Esophagus squamous epithelium (tissue), 5 donors: ENCODE measurements around the gene KCNQ1. TPM values are rescaled to one million over a fixed set of nuclear protein-coding genes. Genes with fewer than 3 reads are reported as not detected.

ENCODE experiments used
- DNase-seq: peaks from one replicate; lab custom pipeline; 2025; lab: John Stamatoyannopoulos, UW
- H3K27ac ChIP-seq, 4 donors: fragments of 200-600 bp; sonication (generic); one replicate each; pipeline ENCODE4 v1.5.1; 2016 to 2019; ENCODE audit warnings: mild to moderate bottlenecking in 1 of 4
- H3K27me3 ChIP-seq, 4 donors: fragments of 200-600 bp; sonication (generic); 1 replicate in 3 of 4; 2 replicates in 1 of 4; pipeline versions ENCODE4 v1.5.1 to v1.6.0; 2017 to 2021; ENCODE audit warnings: antibody characterized with exemption in 1 of 4
- H3K36me3 ChIP-seq, 3 donors: fragments of 200-600 bp; sonication (generic); one replicate each; pipeline ENCODE4 v1.5.1; 2016 to 2019
- H3K4me1 ChIP-seq, 3 donors: fragments of 200-600 bp; sonication (generic); one replicate each; pipeline ENCODE4 v1.5.1; 2017 to 2019
- H3K4me3 ChIP-seq, 4 donors: fragments of 200-600 bp; sonication (generic); 1 replicate in 3 of 4; 2 replicates in 1 of 4; pipeline ENCODE4 v1.5.1; 2016 to 2019; ENCODE audit warnings: mild to moderate bottlenecking in 2 of 4, moderate library complexity in 1 of 4
- H3K9me3 ChIP-seq, 3 donors: fragments of 200-600 bp; sonication (generic); one replicate each; pipeline ENCODE4 v1.5.1; 2016 to 2019
- POLR2A ChIP-seq, 4 donors: fragments of 450-650 bp; IDR thresholded peaks; one replicate each; pipeline ENCODE4 v1.6.1; 2017; ENCODE audit warnings: antibody characterized with exemption in 4 of 4, mild to moderate bottlenecking in 4 of 4, moderate library complexity in 3 of 4
- WGBS, 2 donors: methylation state at CpG; one replicate each; pipeline ENCODE4 v1.1.5; 2018; 5-methylcytosine and 5-hydroxymethylcytosine counted together
- intact Hi-C: fragments of 100-400 bp; cut with DNase I; formaldehyde crosslinking; loops from one replicate; pipeline ENCODE4 v1.15.0; 2022
- total RNA-seq, 4 donors: library from RNA; depleted of rRNA; stranded (reverse); fragments of >200 nt; gene quantifications; one replicate each; pipeline ENCODE4 v1.1.0, GENCODE V29; 2016
- TF ChIP-seq, protein P1 (sequence below), 6 experiments: fragments of 450-650 bp in 4 of 6; fragments of 200-600 bp in 2 of 6; sonication (generic) in 2 of 6; IDR thresholded peaks; one replicate each; pipeline ENCODE4 v1.5.1; 2016 to 2019; ENCODE audit warnings: antibody characterized with exemption in 6 of 6, mild to moderate bottlenecking in 4 of 6, moderate library complexity in 4 of 6
- donor health status: DM: yes; HTN: yes; CAD: no.

Gene KCNQ1
- total RNA-seq, 4 donors from 2014 or later: 0.61 to 3.1 (median 0.72) TPM

DNA sequence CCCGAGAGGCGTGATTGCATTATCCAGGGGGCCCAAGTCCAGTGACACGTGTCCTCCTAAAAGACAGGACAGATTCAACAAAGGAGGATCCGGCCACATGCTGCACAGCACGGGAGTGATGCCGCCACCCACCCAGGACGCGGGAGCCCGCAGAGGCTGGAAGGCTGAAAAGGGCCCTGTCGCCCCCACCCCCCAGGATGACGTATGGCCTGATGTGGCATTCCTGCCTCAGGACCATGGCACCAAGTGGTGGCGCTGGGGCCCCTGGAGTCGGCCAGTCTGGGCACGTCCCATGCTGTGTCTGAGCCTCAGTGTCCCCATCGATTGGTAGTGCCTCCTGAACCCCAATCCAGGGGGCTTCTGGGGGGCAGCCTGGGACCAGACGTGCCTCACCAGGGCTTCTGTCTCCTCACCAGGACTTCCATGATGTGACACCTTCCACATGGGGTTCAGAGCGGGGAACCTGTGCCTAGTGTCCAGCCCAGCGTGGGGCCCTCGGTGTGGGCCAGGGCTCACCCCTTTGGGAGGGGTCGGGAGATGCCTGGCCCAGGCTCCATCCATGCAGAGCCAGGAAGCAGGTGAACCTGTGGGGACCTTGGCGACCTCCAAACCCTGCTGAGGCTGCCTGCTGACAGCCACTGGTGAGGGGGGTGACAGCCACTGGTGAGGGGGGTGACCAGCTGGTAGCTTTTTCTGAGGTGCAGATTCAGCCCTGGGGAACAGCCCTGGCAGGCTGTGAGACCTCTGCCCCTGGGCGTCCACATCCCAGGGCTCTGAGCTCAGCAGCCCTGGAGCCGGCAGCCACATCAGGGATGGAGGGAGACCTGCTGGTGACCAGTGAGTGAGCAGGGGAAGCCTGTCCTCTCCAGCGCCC lies 75.3 kb downstream of the KCNQ1 start:
- H3K27ac ChIP-seq: no peak overlapping the region
- 78 to 95% methylated on average over 4 of the region's 24 CpGs for WGBS, 2 donors
- DNase-seq: no peak
- no peak for TF ChIP-seq POLR2A (IDR thresholded peaks at IDR 0.05)
- TF ChIP-seq, protein P1, sequence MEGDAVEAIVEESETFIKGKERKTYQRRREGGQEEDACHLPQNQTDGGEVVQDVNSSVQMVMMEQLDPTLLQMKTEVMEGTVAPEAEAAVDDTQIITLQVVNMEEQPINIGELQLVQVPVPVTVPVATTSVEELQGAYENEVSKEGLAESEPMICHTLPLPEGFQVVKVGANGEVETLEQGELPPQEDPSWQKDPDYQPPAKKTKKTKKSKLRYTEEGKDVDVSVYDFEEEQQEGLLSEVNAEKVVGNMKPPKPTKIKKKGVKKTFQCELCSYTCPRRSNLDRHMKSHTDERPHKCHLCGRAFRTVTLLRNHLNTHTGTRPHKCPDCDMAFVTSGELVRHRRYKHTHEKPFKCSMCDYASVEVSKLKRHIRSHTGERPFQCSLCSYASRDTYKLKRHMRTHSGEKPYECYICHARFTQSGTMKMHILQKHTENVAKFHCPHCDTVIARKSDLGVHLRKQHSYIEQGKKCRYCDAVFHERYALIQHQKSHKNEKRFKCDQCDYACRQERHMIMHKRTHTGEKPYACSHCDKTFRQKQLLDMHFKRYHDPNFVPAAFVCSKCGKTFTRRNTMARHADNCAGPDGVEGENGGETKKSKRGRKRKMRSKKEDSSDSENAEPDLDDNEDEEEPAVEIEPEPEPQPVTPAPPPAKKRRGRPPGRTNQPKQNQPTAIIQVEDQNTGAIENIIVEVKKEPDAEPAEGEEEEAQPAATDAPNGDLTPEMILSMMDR (IDR thresholded peaks at IDR 0.05): no peak
- H3K36me3 ChIP-seq: no peaks in the 10 kb centered on the region
- intact Hi-C loops: no loop called here
- H3K9me3 ChIP-seq: no peaks in the 10 kb centered on the region
- no peak overlapping the region for H3K4me3 ChIP-seq
- H3K4me1 ChIP-seq: peaks cover 0 to 9% (median 0%) of the 10 kb centered on the region in 3 donors
- peaks cover 0 to 5% (median 0%) of the 10 kb centered on the region in 4 donors for H3K27me3 ChIP-seq

DNA sequence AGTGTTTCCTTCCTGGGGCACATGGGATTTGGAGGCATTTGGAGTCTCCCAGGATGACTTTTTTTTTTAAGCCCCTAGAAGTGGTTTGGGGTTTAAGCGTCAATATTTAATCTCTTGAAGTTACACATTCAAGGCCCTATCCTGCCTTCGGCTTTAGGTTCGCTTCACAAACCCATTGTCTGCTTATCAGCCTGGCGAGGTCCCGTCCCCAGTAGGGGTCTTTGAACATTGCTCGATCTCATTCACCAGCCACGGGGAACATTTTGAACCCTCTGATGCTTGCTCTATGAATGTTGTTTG lies 75.9 kb downstream of the KCNQ1 start:
- no peak for TF ChIP-seq POLR2A (IDR thresholded peaks at IDR 0.05)
- TF ChIP-seq, protein P1 (IDR thresholded peaks at IDR 0.05): no peak

DNA sequence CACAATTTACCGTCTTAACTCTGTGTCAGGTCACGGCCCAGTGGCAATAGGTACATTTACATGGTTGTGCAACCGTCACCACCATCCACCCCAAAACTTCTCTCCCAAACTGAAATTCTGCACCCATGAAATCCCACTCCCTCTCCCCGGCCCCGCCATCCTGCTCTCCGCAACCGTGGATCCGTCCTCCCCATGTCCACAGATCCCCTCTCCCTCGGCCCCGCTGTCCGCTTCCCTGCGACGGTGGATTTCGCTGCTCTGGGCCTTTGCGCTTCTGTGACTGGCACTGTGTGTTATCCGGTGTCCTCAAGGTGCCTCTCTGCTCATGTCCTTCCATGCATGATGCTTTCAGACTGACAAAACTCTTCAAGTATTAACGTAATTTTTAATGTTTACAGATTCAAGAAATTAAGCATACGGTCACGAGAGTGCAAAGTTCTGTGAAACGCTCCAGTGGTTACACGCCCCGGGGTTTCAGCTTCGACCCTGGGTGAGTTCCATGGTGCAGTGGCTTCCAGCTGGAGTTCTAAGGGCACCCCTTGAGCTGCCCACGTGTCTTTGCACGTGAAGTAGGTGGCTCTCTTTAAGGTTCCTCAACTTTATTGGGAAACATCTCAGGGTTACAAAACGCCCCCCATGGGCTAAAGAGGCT lies 76.4 kb downstream of the KCNQ1 start:
- H3K9me3 ChIP-seq: no peaks in the 10 kb centered on the region
- intact Hi-C loops: no loop called here
- peaks cover 0 to 14% (median 0%) of the 10 kb centered on the region in 4 donors for H3K27me3 ChIP-seq
- WGBS, 2 donors: 83 to 88% methylated on average over 21 to 25 of the region's 26 CpGs
- TF ChIP-seq POLR2A (IDR thresholded peaks at IDR 0.05): no peak
- TF ChIP-seq, protein P1 (IDR thresholded peaks at IDR 0.05): no peak
- H3K4me3 ChIP-seq: no peak overlapping the region
- no peak overlapping the region for H3K27ac ChIP-seq
- H3K4me1 ChIP-seq: peaks cover 0 to 14% (median 0%) of the 10 kb centered on the region in 3 donors
- no peaks in the 10 kb centered on the region for H3K36me3 ChIP-seq
- no peak for DNase-seq

More for the DNA sequence above, 75.9 kb downstream of the KCNQ1 start:
- 88 to 92% methylated on average over 7 of the region's 7 CpGs for WGBS, 2 donors
- Histone ChIP-seq H3K36me3 (no peaks in the 10 kb centered on the region), H3K27me3 (peaks cover 0 to 9% (median 0%) of the 10 kb centered on the region in 4 donors), H3K27ac (no peak overlapping the region), H3K4me3 (no peak overlapping the region), H3K9me3 (no peaks in the 10 kb centered on the region), H3K4me1 (peaks cover 0 to 13% (median 0%) of the 10 kb centered on the region in 3 donors)
- intact Hi-C loops: no loop called here
- DNase-seq: no peak

DNA sequence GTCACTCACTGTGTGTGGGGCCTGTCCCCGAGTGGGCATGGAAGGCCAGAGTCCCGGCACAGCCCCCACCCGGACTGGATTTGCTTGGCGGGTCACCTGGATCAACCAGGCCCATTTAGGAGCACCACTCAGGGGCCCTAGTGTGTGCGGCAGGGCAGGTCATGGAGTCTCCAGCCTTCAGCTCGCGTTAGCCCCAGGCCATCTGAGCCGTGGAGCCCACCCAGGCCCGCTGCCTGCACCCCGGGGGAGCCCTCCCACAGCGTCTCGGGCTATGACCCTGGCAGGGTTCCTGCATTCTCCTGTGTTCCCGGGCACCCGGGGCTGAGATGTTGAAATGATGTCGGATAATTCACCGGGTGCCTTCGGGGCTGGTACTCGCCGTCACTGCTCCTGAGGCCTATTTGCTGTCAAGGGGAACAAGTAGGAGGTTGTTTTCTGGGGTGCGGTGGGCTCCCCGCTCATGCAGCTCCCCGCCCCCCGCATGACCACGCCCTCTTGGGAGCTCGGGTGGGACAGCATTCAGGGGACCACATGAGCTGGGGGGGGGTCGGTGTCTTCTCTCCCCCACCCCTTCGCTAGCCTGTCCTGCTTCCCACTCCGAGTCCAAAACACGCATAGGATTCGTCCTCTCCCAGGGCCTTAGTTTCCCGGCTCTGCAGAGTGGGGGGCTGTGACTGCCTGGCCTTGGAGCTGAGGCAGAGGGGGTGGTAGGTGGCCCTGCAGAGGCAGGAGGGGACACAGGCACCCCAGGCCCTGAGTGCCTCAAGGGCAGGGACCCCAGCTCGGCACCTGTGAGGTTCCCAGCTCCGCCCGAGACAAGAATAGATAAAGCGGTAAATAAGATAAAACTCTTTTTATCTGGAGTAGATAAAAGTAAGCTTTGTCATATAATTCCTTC lies 77.2 kb downstream of the KCNQ1 start:
- no peak for DNase-seq

More for the DNA sequence above, 77.2 kb downstream of the KCNQ1 start:
- intact Hi-C loops: no loop called here
- no peaks in the 10 kb centered on the region for H3K9me3 ChIP-seq
- H3K36me3 ChIP-seq: no peaks in the 10 kb centered on the region
- TF ChIP-seq, protein P1 (IDR thresholded peaks at IDR 0.05): no peak
- TF ChIP-seq POLR2A (IDR thresholded peaks at IDR 0.05): no peak
- 78 to 82% methylated on average over 6 of the region's 35 CpGs for WGBS, 2 donors
- no peak overlapping the region for H3K4me3 ChIP-seq
- peaks cover 0 to 21% (median 0%) of the 10 kb centered on the region in 3 donors for H3K4me1 ChIP-seq
- peaks cover 0 to 21% (median 0%) of the 10 kb centered on the region in 4 donors for H3K27me3 ChIP-seq
- no peak overlapping the region for H3K27ac ChIP-seq
